ENCODE results near the gene DUS1L. TPM values are rescaled to one million over a fixed set of nuclear protein-coding genes. Genes with fewer than 3 reads are reported as not detected.

The DUS1L gene
- total and polyA plus RNA-seq, 4 donors = 40.0 to 179 (median 100.0) TPM

GRCh38 chr17:82037889-82038195, 27.8 kb downstream of the DUS1L start:
- TF ChIP-seq CTCF (IDR thresholded peaks at IDR 0.05; ENCODE audit: control extremely low read depth, extremely low read depth) = no peak
- Histone ChIP-seq H3K9me3 (ENCODE audit: control insufficient read depth in 4 of 4, insufficient read depth in 3 of 4, low read length in 3 of 4) (no peaks in the 10 kb centered on the region), H3K4me3 (no peak overlapping the region), H3K36me3 (ENCODE audit: control insufficient read depth in 4 of 4, insufficient read depth in 4 of 4, low read length in 4 of 4) (peaks cover 0 to 4% (median 0%) of the 10 kb centered on the region in 4 donors), H3K4me1 (ENCODE audit: control insufficient read depth in 5 of 5, insufficient read depth in 5 of 5, low read length in 5 of 5) (peaks cover 0 to 13% (median 9%) of the 10 kb centered on the region in 5 donors), H3K9ac (ENCODE audit: insufficient read depth in 1 of 2, low read length in 2 of 2) (no peak overlapping the region), H3K27ac (ENCODE audit: low read depth in 1 of 2, low read length in 1 of 2) (peak overlapping the region; percentile 72 to 97), H3K27me3 (ENCODE audit: control insufficient read depth in 3 of 3, insufficient read depth in 3 of 3, low read length in 2 of 3) (no peaks in the 10 kb centered on the region)
- DNase-seq = no peak
- ATAC-seq (ENCODE audit: insufficient read depth, low FRiP score) = no peak
- 4 to 6% methylated on average over 10 of the region's 10 CpGs for WGBS, 2 donors

GRCh38 chr17:82037092-82037888, 28.3 kb downstream of the DUS1L start, which contains the start of gene DCXR:
TSS of gene DCXR (minus strand) at chr17:82037697. CDS start at chr17:82037682, 15 bp downstream.
- Histone ChIP-seq H3K36me3 (ENCODE audit: control insufficient read depth in 4 of 4, insufficient read depth in 4 of 4, low read length in 4 of 4) (peaks cover 0 to 4% (median 0%) of the 10 kb centered on the region in 4 donors), H3K27me3 (ENCODE audit: control insufficient read depth in 3 of 3, insufficient read depth in 3 of 3, low read length in 2 of 3) (no peaks in the 10 kb centered on the region), H3K4me1 (ENCODE audit: control insufficient read depth in 5 of 5, insufficient read depth in 5 of 5, low read length in 5 of 5) (peaks cover 0 to 13% (median 9%) of the 10 kb centered on the region in 5 donors), H3K27ac (ENCODE audit: low read depth in 1 of 2, low read length in 1 of 2) (peak within 1 kb of the TSS; percentile 97 to 98), H3K4me3 (peak within 1 kb of the TSS; percentile 56), H3K9me3 (ENCODE audit: control insufficient read depth in 4 of 4, insufficient read depth in 3 of 4, low read length in 3 of 4) (no peaks in the 10 kb centered on the region), H3K9ac (ENCODE audit: insufficient read depth in 1 of 2, low read length in 2 of 2) (peak within 1 kb of the TSS; percentile 56 to 63)
- TF ChIP-seq CTCF (IDR thresholded peaks at IDR 0.05; ENCODE audit: control extremely low read depth, extremely low read depth) = peak; percentile 59
- DNase-seq = peak; percentile 97 to 98 (median 97)
- 1% methylated on average over 77 to 92 of the region's 92 CpGs for WGBS, 2 donors
- ATAC-seq (ENCODE audit: insufficient read depth, low FRiP score) = peak; percentile 95

GRCh38 chr17:82036634-82037091, 28.9 kb downstream of the DUS1L start:
- Histone ChIP-seq H3K36me3 (ENCODE audit: control insufficient read depth in 4 of 4, insufficient read depth in 4 of 4, low read length in 4 of 4) (peaks cover 0 to 4% (median 0%) of the 10 kb centered on the region in 4 donors), H3K27ac (ENCODE audit: low read depth in 1 of 2, low read length in 1 of 2) (peak overlapping the region; percentile 97 to 98), H3K27me3 (ENCODE audit: control insufficient read depth in 3 of 3, insufficient read depth in 3 of 3, low read length in 2 of 3) (no peaks in the 10 kb centered on the region), H3K4me1 (ENCODE audit: control insufficient read depth in 5 of 5, insufficient read depth in 5 of 5, low read length in 5 of 5) (peaks cover 0 to 13% (median 9%) of the 10 kb centered on the region in 5 donors), H3K9me3 (ENCODE audit: control insufficient read depth in 4 of 4, insufficient read depth in 3 of 4, low read length in 3 of 4) (no peaks in the 10 kb centered on the region), H3K9ac (ENCODE audit: insufficient read depth in 1 of 2, low read length in 2 of 2) (peak overlapping the region; percentile 56 to 63), H3K4me3 (peak overlapping the region; percentile 56)
- ATAC-seq (ENCODE audit: insufficient read depth, low FRiP score) (no peak), DNase-seq (no peak)
- no peak for TF ChIP-seq CTCF (IDR thresholded peaks at IDR 0.05; ENCODE audit: control extremely low read depth, extremely low read depth)
- WGBS, 2 donors = 34 to 43% methylated on average over 23 of the region's 23 CpGs

Measured in lung (tissue), 12 donors.